ENCODE data around the gene CHD9.

DNA sequence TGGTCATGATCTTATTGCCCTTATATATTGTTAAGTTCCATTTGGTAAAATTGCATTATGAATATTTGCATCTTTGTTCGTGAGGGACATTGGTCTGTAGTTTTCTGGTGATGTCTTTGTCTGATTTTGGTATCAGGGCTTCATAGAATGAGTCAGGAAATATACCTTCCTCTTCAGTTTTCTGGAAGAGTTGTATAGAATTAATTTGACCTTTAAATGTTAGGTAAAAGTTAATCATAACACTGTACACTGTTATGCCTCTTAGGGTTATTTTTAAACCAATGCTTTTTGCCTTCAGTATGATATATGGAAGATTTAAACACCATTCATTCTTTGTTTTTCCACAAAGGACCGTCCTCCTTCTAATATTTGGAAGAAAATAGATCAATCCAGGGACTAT lies 180.0 kb downstream of the CHD9 start:
- TF ChIP-seq, protein P1, sequence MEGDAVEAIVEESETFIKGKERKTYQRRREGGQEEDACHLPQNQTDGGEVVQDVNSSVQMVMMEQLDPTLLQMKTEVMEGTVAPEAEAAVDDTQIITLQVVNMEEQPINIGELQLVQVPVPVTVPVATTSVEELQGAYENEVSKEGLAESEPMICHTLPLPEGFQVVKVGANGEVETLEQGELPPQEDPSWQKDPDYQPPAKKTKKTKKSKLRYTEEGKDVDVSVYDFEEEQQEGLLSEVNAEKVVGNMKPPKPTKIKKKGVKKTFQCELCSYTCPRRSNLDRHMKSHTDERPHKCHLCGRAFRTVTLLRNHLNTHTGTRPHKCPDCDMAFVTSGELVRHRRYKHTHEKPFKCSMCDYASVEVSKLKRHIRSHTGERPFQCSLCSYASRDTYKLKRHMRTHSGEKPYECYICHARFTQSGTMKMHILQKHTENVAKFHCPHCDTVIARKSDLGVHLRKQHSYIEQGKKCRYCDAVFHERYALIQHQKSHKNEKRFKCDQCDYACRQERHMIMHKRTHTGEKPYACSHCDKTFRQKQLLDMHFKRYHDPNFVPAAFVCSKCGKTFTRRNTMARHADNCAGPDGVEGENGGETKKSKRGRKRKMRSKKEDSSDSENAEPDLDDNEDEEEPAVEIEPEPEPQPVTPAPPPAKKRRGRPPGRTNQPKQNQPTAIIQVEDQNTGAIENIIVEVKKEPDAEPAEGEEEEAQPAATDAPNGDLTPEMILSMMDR (tag by site-specific recombination; IDR thresholded peaks at IDR 0.05) = no peak
- TF ChIP-seq ZNF785 (tag by site-specific recombination; IDR thresholded peaks at IDR 0.05) (no peak), KLF10 (tag by site-specific recombination; IDR thresholded peaks at IDR 0.05) (no peak), ZNF658 (tag by site-specific recombination; IDR thresholded peaks at IDR 0.05) (no peak), ZNF350 (tag by site-specific recombination; IDR thresholded peaks at IDR 0.05) (no peak), ZNF274 (IDR thresholded peaks at IDR 0.05; ENCODE audit: low read length) (no peak), ZNF274 (tag by site-specific recombination; IDR thresholded peaks at IDR 0.05; ENCODE audit: borderline replicate concordance) (no peak)
- TF ChIP-seq, protein P2, sequence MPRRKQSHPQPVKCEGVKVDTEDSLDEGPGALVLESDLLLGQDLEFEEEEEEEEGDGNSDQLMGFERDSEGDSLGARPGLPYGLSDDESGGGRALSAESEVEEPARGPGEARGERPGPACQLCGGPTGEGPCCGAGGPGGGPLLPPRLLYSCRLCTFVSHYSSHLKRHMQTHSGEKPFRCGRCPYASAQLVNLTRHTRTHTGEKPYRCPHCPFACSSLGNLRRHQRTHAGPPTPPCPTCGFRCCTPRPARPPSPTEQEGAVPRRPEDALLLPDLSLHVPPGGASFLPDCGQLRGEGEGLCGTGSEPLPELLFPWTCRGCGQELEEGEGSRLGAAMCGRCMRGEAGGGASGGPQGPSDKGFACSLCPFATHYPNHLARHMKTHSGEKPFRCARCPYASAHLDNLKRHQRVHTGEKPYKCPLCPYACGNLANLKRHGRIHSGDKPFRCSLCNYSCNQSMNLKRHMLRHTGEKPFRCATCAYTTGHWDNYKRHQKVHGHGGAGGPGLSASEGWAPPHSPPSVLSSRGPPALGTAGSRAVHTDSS (tag by site-specific recombination; IDR thresholded peaks at IDR 0.05) = no peak

All from HEK293 (cell line).